Astrocyte of the hippocampus (primary cell): ENCODE data around the gene TNRC18.
A peak's percentile ranks its signal among the peaks of the same experiment; 100 is the strongest.
"Not testable (repeated sequence)": the region's sequence is repeated elsewhere in the genome, so short reads cannot be mapped to it uniquely, and the experiment has no call there.

ENCODE experiments used
- DNase-seq: peaks from one replicate; pipeline ENCODE4 v3.0.0; 2011; ENCODE audit warnings: low read depth, low spot score

TNRC18 gene

GRCh38 chr7:5379546-5379945, 44.1 kb downstream of the TNRC18 start:
- no peak for DNase-seq

DNA sequence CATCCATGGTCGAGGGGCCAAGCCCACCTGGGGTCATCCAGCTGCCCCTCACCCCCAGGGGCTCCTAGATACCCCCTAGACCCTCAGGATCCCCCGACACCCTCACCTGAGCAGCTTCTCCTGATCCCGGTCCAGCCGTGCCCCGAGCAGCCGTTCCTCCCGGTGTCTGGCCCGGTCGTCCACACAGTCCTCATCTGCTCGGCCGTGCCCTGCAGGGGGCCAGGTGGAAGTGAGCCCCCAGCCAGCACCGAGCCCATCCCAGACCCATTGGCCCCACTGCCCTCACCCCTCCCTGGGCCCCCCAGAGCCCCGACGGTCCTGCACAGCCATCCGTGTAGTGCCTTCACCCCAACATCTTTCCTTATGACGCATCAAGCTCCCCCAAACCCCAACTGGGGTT, 45.8 kb downstream of the TNRC18 start:
- no peak for DNase-seq

- DNase-seq: no peak
Measured at GRCh38 chr7:5377279-5377678, 46.4 kb downstream of the TNRC18 start.

- DNase-seq: no peak
Measured at GRCh38 chr7:5375925-5376324, 47.7 kb downstream of the TNRC18 start.

DNA sequence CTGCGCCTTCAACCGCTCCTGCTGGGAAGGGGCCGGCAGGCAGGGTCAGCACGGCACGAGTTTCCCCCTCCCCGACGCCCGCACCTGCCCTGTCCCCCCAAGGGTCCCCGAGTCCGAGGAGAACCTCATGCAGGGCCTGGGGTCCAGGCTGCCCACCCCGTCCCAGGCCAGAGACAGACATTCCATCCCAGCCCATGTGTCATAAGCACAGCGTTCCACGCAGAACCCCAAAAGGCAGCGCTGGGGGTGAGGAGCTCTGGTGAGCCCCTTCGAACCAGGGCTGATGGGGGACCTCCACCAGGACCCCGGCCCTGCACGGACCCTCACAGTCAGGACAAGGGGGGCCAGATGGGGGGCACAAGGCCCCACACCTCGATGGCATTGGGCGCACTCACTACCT, 49.2 kb downstream of the TNRC18 start:
- no peak for DNase-seq

GRCh38 chr7:5373300-5373699, 50.3 kb downstream of the TNRC18 start:
- no peak for DNase-seq

DNA sequence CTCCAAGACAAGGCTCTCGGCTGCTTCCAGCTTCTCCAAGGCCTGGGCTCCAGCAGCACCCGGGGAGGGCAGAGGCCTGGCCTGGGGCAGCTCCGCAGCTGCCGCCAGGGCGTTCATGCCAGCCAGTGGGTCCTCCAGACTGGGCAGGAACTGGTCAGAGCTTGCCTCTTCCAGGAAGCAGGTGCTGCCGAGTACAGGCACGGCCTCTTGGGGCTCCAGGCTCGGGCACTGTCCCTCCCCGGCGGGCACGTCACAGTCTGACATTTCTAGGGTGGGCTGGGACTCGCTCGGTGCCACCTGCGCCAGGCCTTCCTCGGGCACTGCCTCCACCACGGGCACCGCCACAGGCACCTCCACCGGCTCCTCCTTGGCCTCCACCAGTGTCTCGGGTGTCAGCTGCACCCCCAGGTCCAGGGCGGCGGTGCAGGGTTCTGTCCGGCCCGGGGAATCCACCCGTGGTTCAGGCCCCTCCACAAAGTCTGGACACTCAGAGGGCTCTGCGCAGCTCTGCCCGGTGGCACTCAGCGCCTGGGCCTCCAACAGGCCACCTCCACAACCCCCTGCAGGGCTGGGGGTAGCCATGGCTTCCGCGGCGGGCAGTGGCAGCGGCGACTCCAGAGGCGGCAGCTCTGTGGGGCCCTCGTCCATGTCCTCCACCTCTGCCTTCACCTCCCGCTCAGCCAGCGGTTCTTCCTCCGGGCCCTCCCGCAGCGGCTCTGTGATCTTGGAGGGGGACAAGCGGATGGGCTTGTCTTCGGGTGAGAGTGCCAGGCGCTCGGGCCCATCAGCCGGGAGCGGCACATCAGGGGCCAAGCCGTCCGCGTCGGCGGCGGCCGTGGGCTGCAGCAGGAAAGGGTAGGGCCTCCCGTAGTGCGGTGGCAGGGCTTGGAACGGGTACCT, 52.9 kb downstream of the TNRC18 start:
- DNase-seq: no peak

DNA sequence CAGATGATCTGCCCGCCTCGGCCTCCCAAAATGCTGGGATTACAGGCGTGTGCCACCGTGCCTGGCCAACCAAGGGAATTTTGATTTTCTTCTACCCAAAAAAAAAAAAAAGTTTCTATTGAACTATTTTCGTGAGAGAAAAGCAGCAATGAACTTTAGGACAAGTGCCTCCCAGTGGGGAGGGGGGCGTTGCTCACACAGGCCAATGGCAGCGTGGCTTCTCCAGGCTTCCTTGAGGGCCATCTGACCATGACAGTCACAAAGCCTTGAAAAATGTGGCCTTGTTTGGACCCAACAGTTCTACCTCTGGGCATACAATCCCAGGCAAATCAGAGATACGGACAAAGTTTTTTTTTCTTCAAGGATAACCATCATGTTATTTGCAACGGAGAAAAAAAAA, 56.0 kb downstream of the TNRC18 start:
- DNase-seq: no peak

GRCh38 chr7:5365976-5366625, 57.5 kb downstream of the TNRC18 start:
- DNase-seq: peak; percentile 78

DNA sequence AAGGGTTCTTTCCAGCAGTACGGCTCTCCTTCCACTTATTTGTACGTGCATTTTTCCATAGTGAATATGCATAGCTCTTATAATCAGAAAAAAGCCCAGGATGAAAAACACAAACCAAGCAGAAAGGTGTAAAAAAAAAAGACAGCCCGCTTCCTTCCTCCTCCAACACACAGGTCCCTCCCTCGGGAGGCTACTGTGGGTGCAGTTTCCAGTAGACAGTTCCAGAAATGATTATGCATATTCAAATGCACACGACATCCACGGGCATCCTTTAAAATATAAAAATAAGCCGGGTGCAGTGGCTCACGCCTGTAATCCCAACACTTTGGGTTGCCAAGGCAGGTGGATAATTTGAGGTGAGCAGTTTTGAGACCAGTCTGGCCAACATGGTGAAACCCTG, 59.9 kb downstream of the TNRC18 start:
- no peak for DNase-seq

GRCh38 chr7:5362466-5362865, 61.2 kb downstream of the TNRC18 start:
- no peak for DNase-seq

GRCh38 chr7:5361446-5362127, 62.0 kb downstream of the TNRC18 start:
- no peak for DNase-seq

DNA sequence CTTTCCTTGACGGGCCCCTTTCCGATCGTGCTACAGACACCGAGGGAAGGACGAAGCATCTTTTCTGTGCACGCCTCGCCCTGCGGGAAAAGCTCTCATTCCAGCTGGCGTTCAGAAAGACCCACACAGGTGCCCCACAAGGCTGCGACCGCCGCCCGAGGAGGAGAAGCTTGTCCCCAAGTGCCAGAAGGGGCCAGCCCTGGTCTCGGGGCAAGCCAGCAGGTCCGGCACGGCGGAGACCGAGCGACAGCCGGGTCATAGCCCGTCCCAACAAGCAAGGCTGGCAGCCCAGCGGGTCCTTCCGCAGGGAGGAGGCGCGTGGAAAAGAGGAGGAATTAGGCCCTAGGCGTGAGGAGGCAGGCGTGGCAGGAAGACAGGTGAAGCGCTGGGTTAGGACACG, 62.7 kb downstream of the TNRC18 start:
- DNase-seq: no peak

GRCh38 chr7:5360451-5360850, 63.2 kb downstream of the TNRC18 start:
- no peak for DNase-seq

DNA sequence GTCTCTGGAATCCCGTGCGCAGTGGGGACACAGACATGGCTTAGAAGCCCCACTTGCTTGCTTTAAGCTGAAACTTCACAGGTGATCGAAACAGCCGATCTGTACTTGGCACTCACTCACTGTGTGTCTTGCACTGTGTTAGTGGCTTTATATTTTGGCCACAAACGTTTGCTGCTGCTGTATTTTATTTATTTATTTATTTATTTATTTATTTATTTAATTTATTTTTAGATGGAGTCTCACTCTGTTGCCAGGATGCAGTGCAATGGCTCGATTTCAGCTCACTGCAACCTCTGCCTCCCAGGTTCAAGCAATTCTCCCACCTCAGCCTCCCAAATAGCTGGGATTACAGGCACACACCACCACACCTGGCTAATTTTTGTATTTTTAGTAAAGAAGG, 63.6 kb downstream of the TNRC18 start:
- DNase-seq: not testable (repeated sequence)

DNA sequence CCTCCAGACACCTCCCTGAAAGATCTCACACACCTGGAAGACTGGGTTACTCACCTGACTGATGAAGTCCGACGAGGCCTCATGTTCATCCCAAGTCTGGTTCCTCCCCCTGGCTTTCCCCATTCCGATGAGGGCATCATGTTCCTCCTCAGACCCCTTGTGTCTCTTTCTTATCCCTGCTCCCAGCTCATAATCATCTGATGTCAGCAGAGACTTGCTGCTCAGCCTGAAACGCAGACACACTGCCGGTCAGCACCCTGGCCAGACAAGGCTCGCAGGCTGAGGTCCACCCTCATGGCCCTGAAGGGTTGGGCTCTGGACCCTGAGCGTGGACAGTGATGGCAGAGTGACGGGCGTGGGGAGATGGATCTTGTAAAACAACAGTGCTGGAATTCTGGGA, 64.3 kb downstream of the TNRC18 start:
- no peak for DNase-seq

- DNase-seq: peak; percentile 51
Measured at GRCh38 chr7:5357951-5358350, 65.7 kb downstream of the TNRC18 start.

GRCh38 chr7:5356751-5357119, 66.9 kb downstream of the TNRC18 start:
- DNase-seq: no peak

GRCh38 chr7:5354460-5355232, 69.0 kb downstream of the TNRC18 start:
- DNase-seq: no peak

DNA sequence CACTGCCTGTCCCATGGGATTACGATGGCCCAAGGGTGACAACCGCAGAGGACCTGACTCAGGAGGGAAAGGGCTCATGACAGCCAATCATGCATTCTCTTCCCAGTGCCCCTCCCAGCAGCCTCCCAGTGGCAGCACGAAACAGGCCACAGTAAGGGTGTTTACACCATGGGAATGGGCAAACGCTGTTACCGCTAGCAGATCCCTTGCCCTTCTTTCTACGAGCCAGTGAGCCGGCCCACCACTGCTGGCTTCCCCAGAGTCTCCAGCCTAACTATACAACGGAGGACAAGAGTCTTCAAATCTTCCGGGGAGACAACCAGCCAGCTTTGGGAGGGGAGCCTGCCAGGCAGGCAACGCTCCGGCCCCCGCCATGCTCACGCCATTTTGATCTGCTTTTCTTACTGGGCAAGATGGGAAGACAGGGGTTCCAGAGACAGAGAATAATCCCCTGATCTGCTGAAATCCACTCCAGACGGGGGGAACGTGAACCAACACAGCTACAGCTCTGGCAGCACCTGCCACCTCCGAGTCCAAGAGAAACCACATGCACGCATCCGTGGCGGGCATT, 71.1 kb downstream of the TNRC18 start:
- DNase-seq: no peak

GRCh38 chr7:5351507-5352265, 71.9 kb downstream of the TNRC18 start:
- no peak for DNase-seq
